HepG2 (cell line): ENCODE results near the gene SMC1B.

Experiments used
- HNF4G ChIP-seq, 2 experiments: sonication (generic) in 1 of 2; formaldehyde crosslinking in 1 of 2; IDR thresholded peaks; 2 replicates each; pipeline versions ENCODE4 v1.4.0 to v1.6.1; 2011 to 2020; ENCODE audit warnings: borderline replicate concordance in 2 of 2, low read depth in 2 of 2, mild to moderate bottlenecking in 2 of 2, low read length in 1 of 2, missing genetic modification reagents in 1 of 2, moderate library complexity in 1 of 2
- KLF6 ChIP-seq: IDR thresholded peaks from 2 replicates; pipeline ENCODE4 v1.8.0; 2016; ENCODE audit warnings: missing biosample characterization, missing genetic modification reagents
- SIN3A ChIP-seq: IDR thresholded peaks from 2 replicates; pipeline ENCODE4 v1.6.1; 2011; ENCODE audit warnings: low read depth, mild to moderate bottlenecking, control low read depth, low read length, borderline replicate concordance
- TF ChIP-seq, protein P1 (sequence below): sonication (generic); formaldehyde crosslinking; IDR thresholded peaks from 2 replicates; pipeline ENCODE4 v1.5.0; 2020; ENCODE audit warnings: mild to moderate bottlenecking, missing genetic modification reagents, moderate library complexity

- no peak for TF ChIP-seq HNF4G (IDR thresholded peaks at IDR 0.05; ENCODE audit: borderline replicate concordance, low read depth, low read length)
- no peak for TF ChIP-seq HNF4G (CRISPR knock-in tag; IDR thresholded peaks at IDR 0.05; ENCODE audit: borderline replicate concordance, low read depth)
- TF ChIP-seq, protein P1, sequence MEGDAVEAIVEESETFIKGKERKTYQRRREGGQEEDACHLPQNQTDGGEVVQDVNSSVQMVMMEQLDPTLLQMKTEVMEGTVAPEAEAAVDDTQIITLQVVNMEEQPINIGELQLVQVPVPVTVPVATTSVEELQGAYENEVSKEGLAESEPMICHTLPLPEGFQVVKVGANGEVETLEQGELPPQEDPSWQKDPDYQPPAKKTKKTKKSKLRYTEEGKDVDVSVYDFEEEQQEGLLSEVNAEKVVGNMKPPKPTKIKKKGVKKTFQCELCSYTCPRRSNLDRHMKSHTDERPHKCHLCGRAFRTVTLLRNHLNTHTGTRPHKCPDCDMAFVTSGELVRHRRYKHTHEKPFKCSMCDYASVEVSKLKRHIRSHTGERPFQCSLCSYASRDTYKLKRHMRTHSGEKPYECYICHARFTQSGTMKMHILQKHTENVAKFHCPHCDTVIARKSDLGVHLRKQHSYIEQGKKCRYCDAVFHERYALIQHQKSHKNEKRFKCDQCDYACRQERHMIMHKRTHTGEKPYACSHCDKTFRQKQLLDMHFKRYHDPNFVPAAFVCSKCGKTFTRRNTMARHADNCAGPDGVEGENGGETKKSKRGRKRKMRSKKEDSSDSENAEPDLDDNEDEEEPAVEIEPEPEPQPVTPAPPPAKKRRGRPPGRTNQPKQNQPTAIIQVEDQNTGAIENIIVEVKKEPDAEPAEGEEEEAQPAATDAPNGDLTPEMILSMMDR, result no peak
- TF ChIP-seq KLF6 (CRISPR knock-in tag), result no peak
- no peak for TF ChIP-seq SIN3A
These were observed 75.9 kb downstream of the SMC1B start for GRCh38 chr22:45337536-45337935.
